IPS DF 6.9 (cell line): ENCODE data around the gene SLC25A18.

Experiments
- DNase-seq: peaks from one replicate; pipeline ENCODE4 v3.0.0-alpha.2; 2013; ENCODE audit warnings: low read depth, low spot score
- H3K27ac ChIP-seq: one replicate; pipeline ENCODE4 v1.5.1; 2013; ENCODE audit warnings: low read length, control low read depth
- H3K27me3 ChIP-seq: 2 replicates; pipeline ENCODE4 v1.6.1; 2013; ENCODE audit warnings: mild to moderate bottlenecking, low read length; ENCODE audit not compliant: control insufficient read depth, insufficient read depth
- H3K36me3 ChIP-seq: 2 replicates; pipeline ENCODE4 v1.6.1; 2013; ENCODE audit warnings: low read length; ENCODE audit not compliant: control insufficient read depth, insufficient read depth
- H3K4me1 ChIP-seq: 2 replicates; pipeline ENCODE4 v1.6.1; 2013; ENCODE audit warnings: low read length; ENCODE audit not compliant: control insufficient read depth, insufficient read depth
- H3K4me3 ChIP-seq: 2 replicates; pipeline ENCODE4 v1.5.1; 2013; ENCODE audit warnings: mild to moderate bottlenecking, low read length
- H3K9me3 ChIP-seq: 2 replicates; pipeline ENCODE4 v1.6.1; 2013; ENCODE audit warnings: low read length, inconsistent platforms; ENCODE audit not compliant: control insufficient read depth, insufficient read depth
- WGBS: extraction: QIAGEN DNeasy Blood & Tissue Kit; methylation state at CpG from one replicate; pipeline ENCODE4 v1.1.7; 2013; ENCODE audit warnings: mixed read lengths, missing lambda C conversion rate; ENCODE audit not compliant: insufficient read length, insufficient coverage; 5-methylcytosine and 5-hydroxymethylcytosine counted together

SLC25A18 gene

GRCh38 chr22:17569971-17570511, 6.7 kb downstream of the SLC25A18 start:
- no peaks in the 10 kb centered on the region for H3K27me3 ChIP-seq
- H3K4me3 ChIP-seq: no peak overlapping the region
- no CpG with 5 or more reads among the region's 8 CpGs for WGBS
- H3K27ac ChIP-seq: no peak overlapping the region
- no peaks in the 10 kb centered on the region for H3K9me3 ChIP-seq
- H3K36me3 ChIP-seq: no peaks in the 10 kb centered on the region
- H3K4me1 ChIP-seq: peaks cover 8% of the 10 kb centered on the region
- DNase-seq: no peak

DNA sequence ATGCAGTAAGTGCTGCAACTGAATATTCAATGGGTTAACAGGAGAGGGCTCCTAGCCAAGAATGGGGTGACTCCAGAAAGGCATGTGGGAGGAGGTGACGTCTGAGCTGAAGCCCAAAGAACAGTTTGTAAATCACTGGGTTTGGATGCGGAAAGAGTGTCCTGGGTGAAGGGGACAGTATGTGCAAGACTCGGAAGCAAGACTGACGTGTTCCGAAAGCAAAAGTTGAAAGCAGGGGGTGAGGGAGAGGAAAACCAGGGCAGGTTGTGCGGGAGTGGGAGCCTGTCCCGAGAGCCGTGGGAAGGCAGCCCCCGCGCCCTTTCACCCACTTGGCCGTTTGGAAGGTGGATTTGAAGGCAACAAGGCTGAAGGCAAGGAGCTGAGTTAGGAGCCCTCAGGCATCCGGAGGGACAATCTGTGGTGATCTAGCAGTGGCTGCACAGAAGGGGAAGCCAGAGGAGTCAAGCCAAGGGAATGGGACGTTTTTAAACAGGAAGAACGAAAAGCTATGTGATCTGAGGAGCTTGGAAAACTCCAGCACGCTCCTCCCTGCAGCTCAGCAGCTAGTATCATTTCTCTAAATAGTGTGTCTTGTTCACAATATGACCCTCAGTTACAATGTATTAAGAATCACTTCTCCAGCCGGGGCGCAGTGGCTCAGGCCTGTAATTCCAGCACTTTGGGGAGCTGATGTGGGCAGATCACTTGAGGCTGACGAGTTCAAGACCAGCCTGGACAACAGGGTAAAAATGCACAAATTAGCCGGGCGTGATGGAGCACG, 7.7 kb downstream of the SLC25A18 start:
- H3K4me3 ChIP-seq: no peak overlapping the region
- H3K4me1 ChIP-seq: peaks cover 8% of the 10 kb centered on the region
- WGBS: no CpG with 5 or more reads among the region's 21 CpGs
- no peak overlapping the region for H3K27ac ChIP-seq
- no peaks in the 10 kb centered on the region for H3K27me3 ChIP-seq
- no peak for DNase-seq
- H3K9me3 ChIP-seq: no peaks in the 10 kb centered on the region
- no peaks in the 10 kb centered on the region for H3K36me3 ChIP-seq

DNA sequence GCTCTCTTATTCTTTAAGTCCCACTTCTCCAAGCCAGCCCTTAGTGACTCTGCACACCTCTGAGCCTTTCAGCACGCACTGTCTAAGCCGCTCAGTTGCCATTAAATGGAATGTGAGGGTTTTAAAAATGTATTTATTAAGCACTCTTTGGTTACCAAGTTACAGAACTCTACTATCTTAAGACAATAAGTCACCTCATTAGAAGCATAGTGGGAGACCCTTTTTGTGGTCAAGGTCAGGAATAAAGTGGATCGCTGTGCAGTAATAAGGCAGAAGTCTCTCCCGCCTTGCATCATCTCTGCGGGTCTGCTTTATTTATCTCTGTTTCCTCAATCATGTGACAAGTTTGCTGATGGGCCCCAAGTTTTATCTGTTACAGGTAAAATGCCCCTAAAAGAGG, 11.9 kb downstream of the SLC25A18 start:
- Histone ChIP-seq H3K4me1 (no peaks in the 10 kb centered on the region; the same call in 1 of the 2 replicates), H3K36me3 (no peaks in the 10 kb centered on the region), H3K9me3 (no peaks in the 10 kb centered on the region), H3K4me3 (no peak overlapping the region), H3K27ac (no peak overlapping the region), H3K27me3 (no peaks in the 10 kb centered on the region)
- WGBS: no CpG with 5 or more reads among the region's 5 CpGs
- DNase-seq: no peak

- no peak overlapping the region for H3K27ac ChIP-seq
These were observed 12.4 kb downstream of the SLC25A18 start for GRCh38 chr22:17575681-17576080.

DNA sequence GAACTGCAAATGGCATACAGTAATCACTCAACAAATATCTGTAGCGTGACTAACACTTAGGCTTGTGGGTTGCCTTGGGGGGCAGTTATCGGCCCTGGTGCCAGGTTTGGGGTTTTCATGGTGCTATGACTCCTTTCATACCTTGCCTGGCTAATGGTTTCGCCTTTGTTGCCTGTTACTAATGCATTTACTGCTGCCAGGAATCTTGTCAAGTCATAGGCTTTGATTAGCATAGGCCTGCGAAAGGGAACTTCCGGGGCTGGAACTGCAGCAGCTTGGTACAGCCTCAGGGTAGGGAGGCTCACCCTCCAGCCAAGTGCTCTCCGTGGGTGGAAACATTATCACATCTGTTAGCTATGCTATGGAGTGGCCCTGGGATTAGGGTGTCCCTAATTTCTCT, 13.2 kb downstream of the SLC25A18 start:
- no peak overlapping the region for H3K4me3 ChIP-seq
- no peaks in the 10 kb centered on the region for H3K4me1 ChIP-seq
- no peaks in the 10 kb centered on the region for H3K9me3 ChIP-seq
- H3K27ac ChIP-seq: no peak overlapping the region
- no peak for DNase-seq
- WGBS: no CpG with 5 or more reads among the region's 6 CpGs
- H3K36me3 ChIP-seq: no peaks in the 10 kb centered on the region
- H3K27me3 ChIP-seq: no peaks in the 10 kb centered on the region

More at GRCh38 chr22:17575681-17576080, 12.4 kb downstream of the SLC25A18 start:
- no peak overlapping the region for H3K4me3 ChIP-seq
- WGBS: no CpG with 5 or more reads among the region's 4 CpGs
- H3K36me3 ChIP-seq: no peaks in the 10 kb centered on the region
- H3K4me1 ChIP-seq: no peaks in the 10 kb centered on the region
- DNase-seq: no peak
- no peaks in the 10 kb centered on the region for H3K27me3 ChIP-seq
- H3K9me3 ChIP-seq: no peaks in the 10 kb centered on the region

GRCh38 chr22:17578136-17578754, 14.9 kb downstream of the SLC25A18 start:
- Histone ChIP-seq H3K36me3 (no peaks in the 10 kb centered on the region), H3K4me1 (no peaks in the 10 kb centered on the region), H3K27me3 (no peaks in the 10 kb centered on the region), H3K4me3 (no peak overlapping the region), H3K9me3 (no peaks in the 10 kb centered on the region), H3K27ac (no peak overlapping the region)
- no peak for DNase-seq
- no CpG with 5 or more reads among the region's 11 CpGs for WGBS

DNA sequence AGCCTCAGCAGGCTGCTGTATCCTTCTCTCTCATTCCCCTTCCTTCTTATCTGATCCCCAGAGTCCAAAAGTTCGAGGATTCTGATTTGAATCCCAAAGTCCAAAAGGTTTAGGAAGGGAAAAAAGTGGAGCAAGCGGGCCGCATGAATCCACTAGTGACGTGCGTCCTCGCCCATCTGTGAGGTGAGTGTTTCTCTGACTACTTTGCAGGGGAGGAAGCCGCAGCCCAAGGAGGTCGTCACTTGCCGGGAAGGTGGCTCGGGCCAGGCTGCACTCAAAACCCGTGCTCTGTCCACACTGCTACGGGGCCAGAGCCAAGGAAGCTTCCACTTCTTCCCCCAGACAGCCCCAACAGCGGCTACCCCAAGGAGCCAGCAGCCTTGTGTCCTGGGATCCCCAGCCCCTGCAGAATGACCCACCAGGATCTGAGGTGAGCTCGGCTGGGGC, 16.3 kb downstream of the SLC25A18 start:
- no peak for DNase-seq
- Histone ChIP-seq H3K27me3 (no peaks in the 10 kb centered on the region), H3K9me3 (no peaks in the 10 kb centered on the region), H3K4me3 (no peak overlapping the region), H3K36me3 (no peaks in the 10 kb centered on the region), H3K27ac (no peak overlapping the region), H3K4me1 (no peaks in the 10 kb centered on the region)
- no CpG with 5 or more reads among the region's 14 CpGs for WGBS

GRCh38 chr22:17580441-17581031, 17.2 kb downstream of the SLC25A18 start:
- WGBS: no CpG with 5 or more reads among the region's 15 CpGs
- H3K9me3 ChIP-seq: no peaks in the 10 kb centered on the region

DNA sequence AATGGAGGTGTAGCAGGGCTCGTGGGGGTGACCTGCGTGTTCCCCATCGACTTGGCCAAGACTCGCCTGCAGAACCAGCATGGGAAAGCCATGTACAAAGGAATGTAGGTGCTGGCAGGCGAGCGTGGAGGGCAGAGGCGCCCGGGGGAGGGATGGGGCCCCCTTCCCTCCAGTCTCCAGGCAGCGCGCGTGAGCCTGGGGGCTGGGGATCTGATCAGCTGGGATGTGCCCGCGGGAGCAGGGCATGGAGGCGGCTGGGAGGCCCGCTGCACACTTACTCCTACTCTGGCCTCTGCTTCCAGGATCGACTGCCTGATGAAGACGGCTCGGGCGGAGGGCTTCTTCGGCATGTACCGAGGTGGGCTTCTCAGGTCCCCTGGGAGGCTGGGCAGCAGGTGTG, 17.8 kb downstream of the SLC25A18 start:
- Histone ChIP-seq H3K4me1 (no peaks in the 10 kb centered on the region), H3K27me3 (no peaks in the 10 kb centered on the region), H3K27ac (no peak overlapping the region), H3K36me3 (no peaks in the 10 kb centered on the region), H3K9me3 (no peaks in the 10 kb centered on the region), H3K4me3 (no peak overlapping the region)
- DNase-seq: no peak
- no CpG with 5 or more reads among the region's 21 CpGs for WGBS

More at GRCh38 chr22:17580441-17581031, 17.2 kb downstream of the SLC25A18 start:
- Histone ChIP-seq H3K27ac (no peak overlapping the region), H3K4me1 (no peaks in the 10 kb centered on the region), H3K27me3 (no peaks in the 10 kb centered on the region), H3K36me3 (no peaks in the 10 kb centered on the region), H3K4me3 (no peak overlapping the region)
- no peak for DNase-seq

GRCh38 chr22:17581631-17582030, 18.3 kb downstream of the SLC25A18 start:
- no CpG with 5 or more reads among the region's 17 CpGs for WGBS
- Histone ChIP-seq H3K27ac (no peak overlapping the region), H3K9me3 (no peaks in the 10 kb centered on the region), H3K4me3 (no peak overlapping the region), H3K27me3 (no peaks in the 10 kb centered on the region), H3K4me1 (no peaks in the 10 kb centered on the region), H3K36me3 (no peaks in the 10 kb centered on the region)
- DNase-seq: no peak
